DMS53 treated with DMSO at 0.1 percent for 48 hours (cell line): ENCODE measurements around the gene ZNF316.
"Not testable (repeated sequence)": the region's sequence is repeated elsewhere in the genome, so short reads cannot be mapped to it uniquely, and the experiment has no call there.

Experiments
- DNase-seq: peaks from one replicate; lab custom pipeline; 2025; ENCODE audit not compliant: unreplicated experiment; lab: John Stamatoyannopoulos, UW

Gene ZNF316

DNA sequence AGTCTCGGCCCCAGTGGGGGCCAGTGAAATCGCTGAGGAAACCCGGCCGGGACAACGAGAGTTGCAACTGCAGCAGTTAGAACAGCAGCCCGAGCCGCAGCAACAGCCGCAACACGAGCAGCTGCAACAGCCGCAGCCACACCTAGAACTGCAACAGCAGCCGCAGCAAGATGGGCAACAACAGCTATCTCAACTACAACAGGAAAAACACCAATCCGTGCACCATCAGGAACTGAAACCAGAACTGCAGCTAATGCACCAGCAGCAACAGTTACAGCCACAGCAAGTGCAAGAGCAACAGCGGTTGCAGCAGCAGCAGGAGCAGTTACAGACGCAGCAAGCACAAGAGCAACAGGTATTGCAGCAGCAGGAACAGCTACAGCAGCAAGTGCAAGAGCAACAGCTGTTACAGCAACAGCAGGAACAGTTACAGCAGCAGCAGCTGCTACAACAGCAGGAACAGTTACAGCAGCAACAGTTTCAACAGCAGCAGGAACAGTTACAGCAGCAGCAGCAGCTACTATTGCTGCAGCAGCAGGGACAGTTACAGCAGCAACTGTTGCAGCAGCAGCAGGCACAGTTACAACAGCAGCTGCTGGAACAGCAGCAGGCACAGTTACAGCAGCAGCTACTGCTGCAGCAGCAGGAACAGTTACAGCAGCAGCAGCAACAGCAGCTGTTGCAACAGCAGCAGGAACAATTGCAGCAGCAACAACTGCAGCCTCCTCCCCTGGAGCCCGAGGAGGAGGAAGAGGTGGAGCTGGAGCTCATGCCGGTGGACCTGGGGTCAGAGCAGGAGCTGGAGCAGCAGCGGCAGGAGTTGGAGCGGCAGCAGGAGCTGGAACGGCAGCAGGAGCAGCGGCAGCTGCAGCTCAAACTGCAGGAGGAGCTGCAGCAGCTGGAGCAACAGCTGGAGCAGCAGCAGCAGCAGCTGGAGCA is 15.7 kb upstream of the ZNF316 start:
- no peak for DNase-seq

DNA sequence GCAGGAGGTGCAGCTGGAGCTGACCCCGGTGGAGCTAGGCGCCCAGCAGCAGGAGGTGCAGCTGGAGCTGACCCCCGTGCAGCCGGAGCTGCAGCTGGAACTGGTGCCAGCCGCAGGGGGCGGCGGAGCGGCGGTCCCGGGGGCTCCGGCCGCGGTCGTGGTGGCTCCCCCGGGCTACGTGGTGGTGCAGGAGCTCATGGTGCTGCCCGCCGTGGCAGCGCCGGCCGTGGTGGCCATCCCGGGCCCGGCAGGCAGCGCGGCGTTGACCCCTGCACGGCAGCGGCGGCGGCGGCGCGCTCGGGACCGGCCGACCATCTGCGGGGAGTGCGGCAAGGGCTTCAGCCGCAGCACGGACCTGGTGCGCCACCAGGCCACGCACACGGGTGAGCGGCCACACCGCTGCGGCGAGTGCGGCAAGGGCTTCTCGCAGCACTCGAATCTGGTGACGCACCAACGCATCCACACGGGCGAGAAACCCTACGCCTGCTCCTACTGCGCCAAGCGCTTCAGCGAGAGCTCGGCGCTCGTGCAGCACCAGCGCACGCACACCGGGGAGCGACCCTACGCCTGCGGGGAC is 14.9 kb upstream of the ZNF316 start:
- no peak for DNase-seq

DNA sequence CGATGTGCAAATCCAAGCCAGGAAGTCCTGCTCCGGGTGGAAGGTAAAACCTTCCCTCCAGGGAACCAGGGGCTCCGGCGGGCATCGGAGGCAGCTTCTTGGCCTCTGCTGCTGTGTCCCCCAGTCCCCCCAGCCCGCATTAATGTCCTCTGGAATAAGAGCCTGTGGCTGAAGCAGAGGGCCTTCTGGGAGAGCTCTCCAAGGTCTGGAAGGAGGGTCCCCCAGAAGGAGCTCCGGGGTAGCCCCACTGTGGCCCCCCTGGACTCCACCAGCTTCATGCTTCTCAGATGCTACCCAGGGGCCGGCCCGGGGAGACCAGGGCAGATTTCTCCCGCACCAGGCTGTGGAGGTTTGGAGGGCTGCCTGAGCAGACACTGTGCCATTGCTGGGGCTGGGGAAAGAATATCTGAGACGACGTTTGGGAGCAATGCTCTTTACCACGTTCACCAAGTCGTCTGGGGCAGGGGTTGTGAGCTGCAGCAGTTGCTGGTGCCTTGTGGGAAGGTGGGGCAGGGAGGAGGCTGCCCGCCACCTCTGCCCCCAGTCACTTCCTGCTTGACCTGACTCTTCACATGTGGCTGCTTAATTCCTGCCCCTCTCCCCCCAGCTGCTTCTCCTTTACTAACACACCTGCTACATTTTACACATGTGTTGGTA is 13.4 kb upstream of the ZNF316 start:
- DNase-seq = no peak

DNA sequence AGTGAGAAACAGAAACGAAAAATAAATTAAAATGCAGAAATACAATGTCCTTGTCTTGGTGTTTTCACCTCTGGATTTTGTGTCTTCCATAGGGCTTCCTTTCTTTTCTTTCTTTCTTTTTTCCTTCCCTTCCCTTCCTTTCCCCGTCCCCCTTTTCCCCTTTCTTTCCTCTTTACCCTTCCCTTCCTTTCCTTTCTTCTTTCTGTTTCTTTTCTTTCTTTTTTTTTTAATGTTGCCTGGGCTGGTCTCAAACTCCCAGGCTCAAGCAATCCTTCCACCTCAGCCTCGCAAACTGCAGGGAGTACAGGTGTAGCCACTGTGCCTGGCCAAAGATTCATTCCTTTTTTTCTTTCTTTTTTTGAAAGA is 12.9 kb upstream of the ZNF316 start:
- no peak for DNase-seq

DNA sequence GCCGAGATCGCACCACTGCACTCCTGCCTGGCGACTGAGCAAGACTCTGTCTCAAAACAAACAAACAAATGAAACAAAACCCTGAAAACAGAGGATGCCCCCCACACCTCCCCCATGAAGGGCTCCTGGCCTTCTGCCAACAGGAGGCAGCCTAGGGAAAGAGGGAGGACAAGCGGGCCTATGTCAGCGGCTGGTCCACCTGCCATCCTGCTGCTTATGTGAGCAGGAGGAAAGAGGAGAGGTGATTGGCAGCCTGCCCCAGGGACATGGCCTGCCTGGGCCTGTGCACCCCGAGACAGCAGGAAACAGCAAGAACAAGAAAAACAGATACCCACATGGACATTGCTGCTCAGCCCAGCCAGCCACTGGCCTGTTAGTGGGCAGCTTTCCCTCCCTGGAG is 9.1 kb upstream of the ZNF316 start:
- DNase-seq = no peak

DNA sequence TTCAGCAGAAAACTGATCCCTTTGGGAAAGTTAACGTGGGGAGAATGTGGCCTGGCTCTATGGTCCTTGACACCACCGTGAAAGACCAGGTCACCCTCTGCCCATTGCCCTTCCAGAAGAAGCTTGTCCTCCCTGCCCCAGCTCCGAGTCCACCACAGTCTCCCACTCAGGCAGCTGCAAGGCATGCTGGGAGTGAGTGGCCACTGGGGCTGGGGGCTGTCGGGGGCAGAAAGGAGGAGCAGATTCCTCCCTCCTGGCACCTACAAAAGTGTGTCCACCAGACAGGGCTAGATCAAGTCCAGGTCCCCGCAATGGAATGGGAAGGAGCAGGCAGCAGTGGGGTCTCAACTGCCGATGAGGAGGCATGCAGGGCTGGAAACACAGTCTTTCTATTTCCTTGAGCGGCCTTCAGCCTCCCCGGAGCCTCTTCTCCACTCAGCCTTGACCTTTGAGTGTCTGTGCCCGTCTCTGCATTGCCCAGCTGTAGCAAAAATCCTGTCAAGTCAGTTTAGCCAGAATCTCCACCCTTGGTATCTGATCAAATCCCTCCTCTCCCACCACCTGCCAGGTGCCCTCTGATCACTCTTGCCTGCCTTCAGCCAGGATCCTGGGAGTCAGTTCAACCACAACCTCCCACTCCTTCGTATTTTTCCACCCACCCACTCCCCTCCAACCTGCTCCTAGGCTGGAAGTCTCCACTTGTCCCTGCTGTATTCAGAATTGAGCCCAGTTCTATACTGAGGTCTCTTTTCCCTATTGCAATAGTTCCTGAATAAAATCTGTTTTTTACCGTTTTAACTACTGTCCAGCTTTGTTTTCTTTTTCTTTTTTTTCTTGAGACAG is 6.9 kb upstream of the ZNF316 start:
- no peak for DNase-seq

DNA sequence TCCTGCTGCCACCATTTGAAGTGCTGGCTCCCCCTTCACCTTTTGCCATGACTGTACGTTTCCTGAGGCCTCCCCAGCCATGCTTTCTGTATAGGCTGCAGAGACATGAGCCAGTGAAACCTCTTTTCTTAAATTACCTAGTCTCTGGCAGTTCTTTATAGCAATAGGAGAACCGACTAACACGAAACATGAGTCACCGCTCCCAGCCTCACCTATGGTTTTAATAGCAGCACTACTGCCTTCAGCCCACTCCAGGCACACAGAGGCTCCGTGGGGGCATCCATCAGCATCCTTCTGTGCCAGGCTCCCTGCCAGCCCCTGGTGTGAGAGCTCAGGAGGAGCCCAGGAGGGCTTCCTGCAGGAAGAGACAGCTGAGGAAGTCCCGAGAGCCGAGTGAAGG is 5.5 kb upstream of the ZNF316 start:
- no peak for DNase-seq

DNA sequence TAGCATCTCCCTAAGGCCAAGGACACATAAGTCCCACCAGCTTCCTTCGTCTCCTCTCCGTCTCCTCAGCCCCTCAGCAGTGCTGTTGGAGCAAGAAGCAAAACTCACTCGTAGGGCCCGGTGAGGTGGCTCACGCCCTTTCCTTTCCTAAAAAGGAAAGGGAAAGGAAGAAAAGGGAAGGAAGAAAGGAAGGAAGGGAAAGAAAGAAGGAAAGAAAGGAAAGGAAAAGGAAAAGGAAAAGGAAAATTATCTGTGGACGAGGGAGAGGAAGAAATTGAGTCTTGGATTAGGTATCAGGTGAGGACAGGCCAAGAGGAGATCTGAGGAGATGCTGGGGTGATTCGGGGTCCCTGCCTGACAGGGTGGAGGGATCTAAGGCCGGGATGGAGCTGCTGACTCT is 3.1 kb upstream of the ZNF316 start:
- DNase-seq = no peak

DNA sequence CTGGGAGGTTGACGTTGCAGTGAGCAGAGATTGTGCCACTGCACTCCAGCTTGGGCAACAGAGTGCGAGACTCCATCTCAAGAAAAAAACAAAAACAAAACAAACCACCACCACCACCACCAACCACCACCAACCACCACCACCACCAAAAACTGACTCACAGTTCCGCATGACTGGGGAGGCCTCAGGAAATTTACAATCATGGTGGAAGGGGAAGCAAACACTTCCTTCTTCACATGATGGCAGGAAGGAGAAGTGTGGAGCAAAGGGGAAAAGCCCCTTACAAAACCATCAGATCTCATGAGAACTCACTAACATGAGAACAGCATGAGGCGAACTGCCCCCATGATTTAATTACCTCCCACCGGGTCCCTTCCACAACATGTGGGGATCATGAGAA is 2.1 kb upstream of the ZNF316 start:
- DNase-seq = not testable (repeated sequence)

DNA sequence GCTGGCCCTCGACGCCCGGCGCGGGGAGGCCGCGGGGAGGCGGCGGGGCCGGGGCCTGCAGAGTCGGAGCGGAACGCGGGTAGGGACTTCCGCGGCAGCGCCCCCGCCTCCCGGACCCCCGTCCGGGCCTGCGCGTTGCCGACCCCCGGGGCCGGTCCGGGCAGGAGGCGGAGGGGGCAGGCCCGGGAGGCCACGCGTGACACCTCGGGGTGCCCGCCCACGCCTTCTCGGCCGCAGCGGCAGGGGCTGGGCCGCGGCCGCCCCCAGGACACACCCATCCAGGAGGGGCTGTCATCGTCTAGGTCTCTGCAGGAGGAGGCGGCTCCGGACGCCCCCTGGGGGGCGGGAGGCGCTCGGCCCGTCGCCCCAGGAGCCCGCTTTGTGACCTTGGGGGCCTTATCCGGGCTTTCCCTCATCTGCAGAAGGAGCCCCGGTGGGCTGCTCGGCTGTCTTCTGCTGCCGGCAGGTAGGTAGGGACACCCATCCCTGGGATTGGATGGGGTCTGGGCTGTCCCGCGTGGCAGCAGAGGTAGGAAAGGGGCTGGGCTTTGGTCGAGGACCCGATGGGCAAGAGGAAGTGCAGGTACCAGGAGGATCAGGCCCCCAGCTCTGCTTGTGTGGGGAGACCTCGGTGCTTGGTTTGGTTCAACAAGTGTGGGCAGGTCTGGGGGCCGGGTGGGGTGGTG is 569 bp downstream of the ZNF316 start:
- DNase-seq = no peak

DNA sequence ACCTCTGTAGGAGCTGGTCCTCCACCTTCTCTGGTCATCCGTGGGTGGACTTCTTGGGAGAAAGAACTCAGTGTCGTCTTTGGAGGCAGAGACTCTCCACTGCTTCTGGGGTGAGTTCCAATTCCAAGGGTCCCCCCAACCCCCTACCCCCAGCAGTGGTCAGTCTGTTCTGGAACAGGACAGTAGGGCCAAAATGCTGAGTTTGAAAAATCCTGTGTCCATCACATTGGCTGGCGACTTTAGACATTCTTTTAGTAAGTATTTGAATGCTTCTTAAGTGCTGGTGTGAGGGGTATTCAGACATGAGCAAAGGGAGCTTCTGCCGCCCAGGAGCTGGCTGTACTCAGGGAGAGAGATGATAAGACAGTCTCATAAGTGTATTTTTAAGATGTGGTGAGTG is 1.9 kb downstream of the ZNF316 start:
- DNase-seq = no peak

DNA sequence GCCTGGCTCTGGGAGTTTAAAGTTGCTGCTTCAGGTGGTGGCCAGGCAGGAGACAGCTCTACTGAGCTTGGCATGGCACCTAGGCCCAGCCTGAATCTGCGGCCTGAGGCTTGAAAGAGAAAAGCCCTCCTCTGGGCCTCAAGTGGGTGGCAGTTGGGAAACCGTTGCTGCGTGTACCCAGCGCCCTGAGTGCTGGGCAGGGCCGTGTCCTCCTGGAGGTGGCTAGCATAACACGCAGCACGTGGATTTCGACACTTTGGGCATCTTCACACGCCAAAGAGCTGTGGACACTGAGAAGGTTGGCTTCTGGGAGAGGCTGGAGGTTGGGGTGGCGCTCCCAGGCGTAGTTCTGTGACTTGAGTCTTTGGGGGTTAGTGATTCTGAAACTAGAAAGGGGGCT is 2.5 kb downstream of the ZNF316 start:
- DNase-seq = no peak

DNA sequence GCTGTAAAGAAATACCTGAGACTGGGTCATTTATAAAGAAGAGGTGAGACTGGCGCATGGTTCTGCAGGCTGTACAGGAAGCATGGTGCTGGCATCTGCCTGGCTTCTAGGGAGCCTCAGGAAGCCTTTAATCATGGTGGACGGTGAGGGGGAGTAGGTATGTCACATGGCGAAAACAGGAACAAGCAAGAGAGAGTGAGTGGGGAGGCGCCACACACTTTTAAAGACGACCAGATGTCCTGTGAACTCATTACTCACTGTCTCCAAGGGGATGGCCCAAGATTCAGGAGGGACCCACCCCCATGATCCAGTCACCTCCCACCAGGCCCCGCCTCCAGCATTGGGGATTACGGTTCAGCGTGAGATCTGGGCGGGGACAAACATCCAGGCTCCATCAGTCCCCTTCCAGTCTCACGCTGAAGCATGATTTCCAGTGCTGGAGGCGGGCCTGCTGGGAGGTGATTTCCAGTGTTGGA is 3.2 kb downstream of the ZNF316 start:
- no peak for DNase-seq

DNA sequence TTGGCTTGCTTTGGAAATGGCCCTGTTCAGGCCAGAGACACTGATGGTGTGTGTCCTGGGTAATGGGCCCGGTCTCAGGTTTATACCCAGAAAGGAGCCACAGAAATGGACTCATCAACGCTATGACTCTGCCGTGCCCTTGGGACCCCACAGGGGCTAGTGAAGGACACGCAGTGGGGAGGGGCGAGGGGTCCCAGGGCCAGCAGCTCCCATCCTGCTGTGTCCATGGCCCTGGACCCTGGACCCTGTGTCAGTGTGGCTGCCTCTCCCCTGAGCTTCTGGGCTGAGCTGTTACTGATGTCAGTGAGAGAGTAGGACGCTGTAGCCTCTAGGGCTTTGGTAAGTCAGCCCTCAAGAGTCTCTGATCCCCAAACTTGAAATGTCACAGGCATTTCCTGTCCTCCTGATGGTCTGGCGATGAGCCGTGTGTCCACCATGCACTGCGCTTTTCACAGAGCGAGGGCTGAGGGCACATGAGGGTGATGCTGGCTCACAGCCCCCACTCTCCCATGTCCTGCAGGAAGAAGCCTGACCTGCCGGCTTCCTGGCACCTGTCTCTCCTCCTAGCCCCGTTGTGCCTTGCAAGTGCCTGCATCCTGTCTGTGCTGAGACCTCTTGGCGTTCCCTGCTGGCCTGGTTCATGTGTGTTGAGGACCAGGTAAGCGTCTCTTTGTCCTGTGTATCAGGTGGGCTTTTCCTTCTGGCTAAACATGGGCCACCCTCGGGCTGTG is 4.4 kb downstream of the ZNF316 start:
- DNase-seq = no peak

DNA sequence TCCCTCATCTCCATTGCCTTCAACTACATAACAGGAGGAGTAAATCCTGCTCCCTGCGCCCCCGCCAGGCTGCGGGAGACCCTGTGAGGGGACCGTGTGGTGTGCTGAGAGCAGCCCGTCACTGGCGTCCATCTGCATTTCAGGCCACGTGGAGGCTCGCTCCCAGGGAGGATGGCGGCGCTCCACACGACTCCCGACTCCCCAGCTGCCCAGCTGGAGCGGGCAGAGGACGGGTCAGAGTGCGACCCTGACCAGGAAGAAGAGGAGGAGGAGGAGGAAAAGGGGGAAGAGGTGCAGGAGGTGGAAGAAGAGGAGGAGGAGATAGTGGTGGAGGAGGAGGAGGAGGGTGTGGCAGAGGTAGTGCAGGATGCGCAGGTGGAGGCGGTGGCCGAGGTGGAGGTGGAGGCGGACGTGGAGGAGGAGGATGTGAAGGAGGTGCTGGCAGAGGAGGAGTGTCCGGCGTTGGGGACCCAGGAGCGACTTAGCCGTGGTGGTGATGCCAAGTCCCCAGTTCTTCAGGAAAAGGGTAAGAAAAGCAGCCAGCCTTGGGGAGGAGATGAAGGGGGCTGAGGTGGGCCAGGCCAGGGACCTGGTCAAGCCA is 5.2 kb downstream of the ZNF316 start:
- no peak for DNase-seq

DNA sequence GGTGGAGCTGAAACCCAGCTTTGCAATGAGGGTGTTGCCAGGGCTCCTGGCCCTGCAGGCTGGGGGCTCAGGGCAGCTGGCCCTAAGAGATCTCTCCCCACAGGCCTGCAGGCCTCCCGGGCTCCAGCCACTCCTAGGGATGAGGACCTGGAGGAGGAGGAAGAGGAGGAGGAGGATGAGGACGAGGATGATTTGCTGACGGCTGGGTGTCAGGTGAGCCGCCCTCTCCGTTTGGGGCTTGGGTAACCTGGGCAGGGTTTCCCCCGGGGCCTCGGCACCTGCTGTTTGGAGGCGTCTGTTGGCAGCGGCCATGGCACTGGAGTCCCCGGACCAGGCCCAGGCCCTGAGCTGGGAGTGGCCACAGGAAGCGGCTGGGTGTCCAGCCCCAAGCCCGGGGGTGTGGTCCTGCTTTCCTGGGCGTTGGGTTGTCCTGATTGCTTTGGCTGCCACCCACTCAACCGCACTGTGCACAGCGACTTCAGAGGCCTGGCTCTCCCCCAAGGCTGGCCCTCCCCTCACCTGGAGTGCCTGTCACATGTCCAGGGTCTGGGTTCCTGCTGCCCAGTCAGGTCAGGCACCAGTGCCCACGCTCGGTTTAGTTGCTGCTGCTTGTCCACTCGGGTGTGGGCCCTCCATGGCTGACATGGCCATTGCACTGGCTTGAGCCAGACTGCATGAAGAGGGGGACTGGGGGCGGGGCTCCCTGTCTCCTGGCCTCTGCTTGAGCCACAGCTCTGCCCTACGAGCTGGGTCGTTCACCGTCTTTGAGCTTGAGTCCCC is 5.9 kb downstream of the ZNF316 start:
- no peak for DNase-seq

DNA sequence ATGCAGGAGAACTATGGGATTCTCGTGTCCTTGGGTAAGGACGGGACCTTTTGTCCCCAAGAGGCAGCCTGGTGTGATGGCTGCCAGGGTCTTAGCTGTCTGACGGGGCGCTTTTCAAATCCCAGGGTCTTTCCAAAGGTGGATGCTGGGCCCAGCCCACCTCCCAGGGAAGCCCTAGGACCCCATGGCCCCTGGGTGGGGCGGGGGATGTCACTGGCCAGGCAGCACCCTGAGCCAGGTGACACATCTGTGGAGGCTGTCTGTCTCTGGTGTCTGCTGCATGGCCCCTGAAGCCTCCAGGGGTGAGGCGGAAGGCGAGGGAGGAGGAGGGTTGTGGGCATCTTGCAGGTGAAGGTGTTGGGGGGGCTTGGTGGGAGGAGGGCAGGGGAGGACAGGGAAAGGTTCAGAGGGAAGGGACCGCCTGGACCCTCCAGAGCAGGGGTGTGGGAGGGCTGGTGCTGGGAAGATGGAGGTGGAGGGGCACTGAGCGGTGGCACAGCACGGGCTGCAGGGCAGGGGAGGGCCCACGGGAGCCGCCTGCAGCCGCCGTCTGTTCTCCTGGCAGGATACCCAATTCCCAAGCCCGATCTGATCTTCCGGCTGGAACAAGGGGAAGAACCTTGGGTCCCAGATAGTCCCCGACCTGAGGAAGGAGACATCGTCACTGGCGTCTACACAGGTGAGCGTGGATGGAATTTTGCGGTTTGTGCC is 7.0 kb downstream of the ZNF316 start:
- no peak for DNase-seq

DNA sequence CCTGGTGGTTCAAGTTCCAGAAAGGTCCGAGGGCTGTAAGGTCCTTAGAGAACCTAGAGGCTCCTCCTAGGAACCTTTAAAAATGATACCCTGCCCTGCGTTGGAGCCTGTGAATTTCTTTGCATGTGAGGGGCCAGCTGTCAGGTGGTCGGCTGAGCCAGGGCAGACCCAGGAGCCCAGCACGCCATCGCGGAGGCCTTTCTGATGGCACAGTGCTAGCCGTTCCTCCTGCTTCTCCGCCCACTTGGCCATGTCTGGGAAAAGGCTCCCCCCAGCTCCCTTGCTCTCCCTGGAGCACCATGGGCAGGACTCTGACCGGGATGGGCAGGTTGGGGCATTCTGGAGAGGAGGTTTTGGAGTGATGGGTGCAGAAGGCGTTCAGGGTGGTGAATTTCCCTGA is 7.6 kb downstream of the ZNF316 start:
- DNase-seq = no peak
